LNCAP (cell line): Measurements from ENCODE around the gene NFIB.

Source experiments
- CTCF ChIP-seq: fragments of 450-650 bp; IDR thresholded peaks from 2 replicates; pipeline ENCODE4 v1.5.1; 2017; ENCODE audit warnings: mild to moderate bottlenecking

Gene NFIB

GRCh38 chr9:14089051-14089803, 224.7 kb downstream of the NFIB start:
- no peak for TF ChIP-seq CTCF

GRCh38 chr9:14087576-14087975, 226.4 kb downstream of the NFIB start:
- TF ChIP-seq CTCF = no peak

- no peak for TF ChIP-seq CTCF
Observed at GRCh38 chr9:14086495-14086894, 227.4 kb downstream of the NFIB start.

- no peak for TF ChIP-seq CTCF
Observed at GRCh38 chr9:14085810-14086209, 228.1 kb downstream of the NFIB start.

GRCh38 chr9:14084867-14085266, 229.1 kb downstream of the NFIB start:
- no peak for TF ChIP-seq CTCF

- TF ChIP-seq CTCF = no peak
Observed at GRCh38 chr9:14083366-14083765, 230.6 kb downstream of the NFIB start.

- TF ChIP-seq CTCF = no peak
Observed at GRCh38 chr9:14082732-14083131, 231.2 kb downstream of the NFIB start.

GRCh38 chr9:14081745-14082144, 232.2 kb downstream of the NFIB start:
- TF ChIP-seq CTCF = no peak
